Mesothelial cell of epicardium (in vitro differentiated cells): ENCODE results near the gene ADGRF5. TPM values are rescaled to one million over a fixed set of nuclear protein-coding genes. Genes with fewer than 3 reads are reported as not detected.

Experiments
- DNase-seq, 2 experiments: peaks; one replicate each; pipeline ENCODE4 v3.0.0; 2021; ENCODE audit warnings: low spot score in 2 of 2; ENCODE audit not compliant: unreplicated experiment in 2 of 2
- H3K27ac Mint-ChIP-seq: 2 replicates; pipeline ENCODE4 v1.8.0; 2021; ENCODE audit warnings: mixed read lengths
- H3K27me3 Mint-ChIP-seq: 2 replicates; pipeline ENCODE4 v1.8.0; 2021; ENCODE audit warnings: low read depth, mixed read lengths
- H3K36me3 Mint-ChIP-seq: 2 replicates; pipeline ENCODE4 v1.8.0; 2021; ENCODE audit warnings: mixed read lengths
- H3K4me1 Mint-ChIP-seq: 2 replicates; pipeline ENCODE4 v1.8.0; 2021; ENCODE audit warnings: mixed read lengths
- H3K4me3 Mint-ChIP-seq: 2 replicates; pipeline ENCODE4 v1.8.0; 2021; ENCODE audit warnings: mild to moderate bottlenecking, moderate library complexity, mixed read lengths
- H3K9me3 Mint-ChIP-seq: 2 replicates; pipeline ENCODE4 v1.8.0; 2021; ENCODE audit warnings: mixed read lengths
- CTCF ChIP-seq: fragments of 200-600 bp; sonication (generic); IDR thresholded peaks from one replicate; pipeline ENCODE4 v1.5.0; 2021; ENCODE audit warnings: antibody characterized with exemption; ENCODE audit not compliant: unreplicated experiment
- total RNA-seq: library from RNA; stranded (reverse); gene quantifications from 3 replicates; pipeline ENCODE4 v1.2.1, GENCODE V29; 2021

ADGRF5 gene
- total RNA-seq, 1 donor from 2014 or later, result 0.16 TPM

- no peak for TF ChIP-seq CTCF
- Mint-ChIP-seq H3K4me3 (no peak overlapping the region), H3K27me3 (peaks cover 13% of the 10 kb centered on the region), H3K36me3 (no peaks in the 10 kb centered on the region), H3K9me3 (peaks cover 39% of the 10 kb centered on the region), H3K27ac (no peak overlapping the region), H3K4me1 (no peaks in the 10 kb centered on the region)
- no peak for DNase-seq
Measured at GRCh38 chr6:46808806-46809205, 112.9 kb downstream of the ADGRF5 start.

Other genes starting within 250 kb of the ADGRF5 start
- gene TDRD6, start 234.1 kb downstream of the ADGRF5 start, total RNA-seq, result 0.24 to 0.51 TPM (median 0.43 TPM) in 3 replicates
- gene PLA2G7, start 186.6 kb downstream of the ADGRF5 start, total RNA-seq, result 0.45 to 0.54 TPM (median 0.49 TPM) in 3 replicates
- gene ANKRD66, start 175.0 kb downstream of the ADGRF5 start, total RNA-seq, result not detected in 3 replicates
- 0.16 TPM in 1 of 3 replicates, not detected in the others for gene MEP1A, start 128.5 kb downstream of the ADGRF5 start, total RNA-seq
- 1.4 to 2.2 TPM (median 1.6 TPM) in 3 replicates for gene ADGRF1, start 120.4 kb upstream of the ADGRF5 start, total RNA-seq